Mesendoderm (in vitro differentiated cells): ENCODE results near the gene AFF1.

Experiments used
- DNase-seq: peaks from one replicate; pipeline ENCODE4 v3.0.0; 2013
- H2AK5ac ChIP-seq: 2 replicates; pipeline ENCODE4 v1.6.1; 2013; ENCODE audit warnings: low read length, inconsistent platforms
- H2BK120ac ChIP-seq: 2 replicates; pipeline ENCODE4 v1.6.1; 2013; ENCODE audit warnings: low read depth, mild to moderate bottlenecking, low read length, moderate library complexity, mixed read lengths
- H2BK15ac ChIP-seq: replicated peaks from 2 replicates; pipeline ENCODE4 v1.6.1; 2013; ENCODE audit warnings: low read depth, mild to moderate bottlenecking, moderate library complexity
- H2BK5ac ChIP-seq: 2 replicates; pipeline ENCODE4 v1.6.1; 2013; ENCODE audit warnings: low read length, inconsistent platforms
- H3K18ac ChIP-seq: 2 replicates; pipeline ENCODE4 v1.6.1; 2013; ENCODE audit warnings: mild to moderate bottlenecking, low read length, mixed read lengths
- H3K23ac ChIP-seq: one replicate; pipeline ENCODE4 v1.6.1; 2013; ENCODE audit warnings: low read length
- H3K27ac ChIP-seq: 2 replicates; pipeline ENCODE4 v1.5.1; 2013; ENCODE audit warnings: low read depth, mild to moderate bottlenecking, inconsistent platforms, low read length, moderate library complexity
- H3K27me3 ChIP-seq: 2 replicates; pipeline ENCODE4 v1.6.1; 2013; ENCODE audit warnings: low read length, control low read depth, mild to moderate bottlenecking, inconsistent platforms; ENCODE audit not compliant: insufficient read depth, poor library complexity
- H3K36me3 ChIP-seq: 2 replicates; pipeline ENCODE4 v1.6.1; 2013; ENCODE audit warnings: low read length, inconsistent platforms; ENCODE audit not compliant: control insufficient read depth, insufficient read depth
- H3K4ac ChIP-seq: one replicate; pipeline ENCODE4 v1.6.1; 2013; ENCODE audit warnings: low read depth, mild to moderate bottlenecking, low read length, moderate library complexity
- H3K4me1 ChIP-seq: 2 replicates; pipeline ENCODE4 v1.6.1; 2013; ENCODE audit warnings: low read depth, low read length, inconsistent platforms; ENCODE audit not compliant: control insufficient read depth
- H3K4me2 ChIP-seq: 2 replicates; pipeline ENCODE4 v1.6.1; 2013; ENCODE audit warnings: low read length
- H3K4me3 ChIP-seq: 2 replicates; pipeline ENCODE4 v1.5.1; 2013; ENCODE audit warnings: mild to moderate bottlenecking, low read length
- H3K56ac ChIP-seq: one replicate; pipeline ENCODE4 v1.6.1; 2013; ENCODE audit warnings: low read length
- H3K79me1 ChIP-seq: 2 replicates; pipeline ENCODE4 v1.6.1; 2013; ENCODE audit warnings: low read length, inconsistent platforms
- H3K79me2 ChIP-seq: 2 replicates; pipeline ENCODE4 v1.6.1; 2013; ENCODE audit warnings: mild to moderate bottlenecking, low read length; ENCODE audit not compliant: control insufficient read depth, insufficient read depth
- H3K9ac ChIP-seq: 2 replicates; pipeline ENCODE4 v1.6.1; 2013; ENCODE audit warnings: low read length, inconsistent platforms
- H4K5ac ChIP-seq: one replicate; pipeline ENCODE4 v1.6.1; 2013; ENCODE audit warnings: low read length
- H4K8ac ChIP-seq: one replicate; pipeline ENCODE4 v1.6.1; 2013; ENCODE audit warnings: low read depth, mild to moderate bottlenecking, control low read depth, low read length, moderate library complexity
- WGBS: extraction: QIAGEN DNeasy Blood & Tissue Kit; methylation state at CpG from one replicate; pipeline ENCODE4 v1.1.7; 2013; ENCODE audit warnings: low lambda C conversion rate, missing lambda C conversion rate; ENCODE audit not compliant: insufficient coverage; ENCODE audit errors: extremely low coverage; 5-methylcytosine and 5-hydroxymethylcytosine counted together

The AFF1 gene

DNA sequence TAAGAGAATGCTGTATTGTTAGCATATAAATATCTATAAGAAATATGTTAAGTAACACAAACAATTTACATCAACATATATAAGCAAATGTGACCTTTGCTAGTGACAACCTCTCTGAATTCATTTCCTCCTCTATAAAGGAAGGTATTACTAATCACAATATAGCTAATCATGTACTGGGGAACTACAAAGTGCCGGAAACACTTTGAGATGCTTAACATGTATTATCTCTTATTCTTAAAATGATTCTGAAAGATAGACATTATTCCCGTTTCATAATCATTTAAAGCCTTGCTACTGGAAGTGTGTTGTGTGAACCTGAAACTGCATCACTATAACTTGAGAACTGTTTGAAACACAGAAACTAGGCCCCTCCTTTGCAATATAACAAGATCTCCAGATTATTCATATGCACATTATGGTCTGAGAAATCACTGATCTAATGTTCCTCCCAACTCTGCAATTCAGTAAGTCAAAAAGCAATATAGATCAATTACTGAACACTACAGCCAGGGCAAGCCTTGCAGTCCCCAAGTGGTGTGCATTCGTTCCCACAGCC lies 231.6 kb downstream of the AFF1 start:
- H3K36me3 ChIP-seq, result no peaks in the 10 kb centered on the region
- no peak for DNase-seq

DNA sequence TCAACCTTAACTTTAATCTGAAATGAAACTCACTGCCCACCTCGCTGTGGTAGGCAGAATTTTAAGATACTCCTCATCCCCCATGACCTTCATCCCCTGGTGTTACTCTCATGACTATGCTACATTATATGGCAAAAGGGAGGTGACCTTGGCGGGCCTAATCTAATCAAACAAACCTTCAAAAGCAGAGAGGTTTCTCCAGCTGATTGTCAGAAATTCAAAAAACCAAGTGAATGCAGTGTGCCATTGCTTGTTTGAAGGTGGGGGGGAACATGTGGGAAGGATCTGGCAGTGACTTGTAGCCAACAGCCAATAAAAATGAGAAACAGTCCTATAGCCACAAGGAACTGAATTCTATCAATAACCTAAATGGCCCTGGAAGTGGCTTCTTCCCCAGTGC lies 237.1 kb downstream of the AFF1 start:
- H3K4ac ChIP-seq, result no peak overlapping the region
- no peak overlapping the region for H4K5ac ChIP-seq
- H2BK5ac ChIP-seq, result no peak overlapping the region
- H3K79me2 ChIP-seq, result no peaks in the 10 kb centered on the region
- no peak overlapping the region for H2BK120ac ChIP-seq
- no peak overlapping the region for H4K8ac ChIP-seq
- no peak overlapping the region for H3K27ac ChIP-seq
- no peaks in the 10 kb centered on the region for H3K27me3 ChIP-seq
- no peak overlapping the region for H3K23ac ChIP-seq
- DNase-seq, result no peak
- no peaks in the 10 kb centered on the region for H3K4me1 ChIP-seq
- no peak overlapping the region for H3K4me2 ChIP-seq
- no peak overlapping the region for H2BK15ac ChIP-seq
- no peak overlapping the region for H3K56ac ChIP-seq
- H3K79me1 ChIP-seq, result no peaks in the 10 kb centered on the region
- no peaks in the 10 kb centered on the region for H3K36me3 ChIP-seq
- H3K18ac ChIP-seq, result no peak overlapping the region
- no CpG with 5 or more reads among the region's 2 CpGs for WGBS
- no peak overlapping the region for H3K9ac ChIP-seq
- no peak overlapping the region for H2AK5ac ChIP-seq
- no peak overlapping the region for H3K4me3 ChIP-seq

More for the DNA sequence above, 231.6 kb downstream of the AFF1 start:
- no peak overlapping the region for H2AK5ac ChIP-seq
- H3K79me2 ChIP-seq, result no peaks in the 10 kb centered on the region
- H3K4me2 ChIP-seq, result no peak overlapping the region
- H3K4me3 ChIP-seq, result no peak overlapping the region
- no peak overlapping the region for H3K27ac ChIP-seq
- H4K5ac ChIP-seq, result no peak overlapping the region
- no peaks in the 10 kb centered on the region for H3K27me3 ChIP-seq
- no peak overlapping the region for H3K9ac ChIP-seq
- no peak overlapping the region for H3K56ac ChIP-seq
- H2BK15ac ChIP-seq, result no peak overlapping the region
- H2BK5ac ChIP-seq, result no peak overlapping the region
- no peak overlapping the region for H4K8ac ChIP-seq
- H3K79me1 ChIP-seq, result no peaks in the 10 kb centered on the region
- H3K18ac ChIP-seq, result no peak overlapping the region
- no peak overlapping the region for H3K4ac ChIP-seq
- H2BK120ac ChIP-seq, result no peak overlapping the region
- H3K4me1 ChIP-seq, result no peaks in the 10 kb centered on the region
- no CpG with 5 or more reads among the region's 3 CpGs for WGBS
- H3K23ac ChIP-seq, result no peak overlapping the region

DNA sequence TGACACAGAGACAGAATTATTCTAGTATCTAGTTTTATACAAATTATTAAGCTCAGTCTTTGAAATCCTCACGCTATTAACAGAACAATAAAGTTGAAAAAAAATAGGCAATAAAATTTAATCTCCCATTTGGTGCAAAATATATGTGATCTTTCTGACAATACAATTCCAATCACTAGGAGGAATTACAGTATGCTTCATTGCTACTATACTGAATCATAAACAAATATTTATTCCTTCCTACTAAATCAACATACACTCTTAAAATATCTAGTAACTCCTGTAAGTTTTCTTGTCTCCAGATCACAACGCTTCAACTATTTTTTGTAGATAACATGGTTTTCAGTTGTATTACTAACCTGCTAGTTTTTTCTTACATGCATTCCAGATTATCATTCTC lies 239.9 kb downstream of the AFF1 start:
- Histone ChIP-seq H3K4me1 (no peaks in the 10 kb centered on the region), H3K9ac (no peak overlapping the region), H3K4me3 (no peak overlapping the region), H3K4ac (no peak overlapping the region), H2BK120ac (no peak overlapping the region), H3K79me1 (no peaks in the 10 kb centered on the region), H4K8ac (no peak overlapping the region), H4K5ac (no peak overlapping the region), H2BK15ac (no peak overlapping the region), H3K36me3 (no peaks in the 10 kb centered on the region), H3K27ac (no peak overlapping the region), H3K79me2 (no peaks in the 10 kb centered on the region), H3K4me2 (no peak overlapping the region), H2AK5ac (no peak overlapping the region), H3K56ac (no peak overlapping the region), H3K18ac (no peak overlapping the region), H3K27me3 (no peaks in the 10 kb centered on the region), H2BK5ac (no peak overlapping the region), H3K23ac (no peak overlapping the region)
- WGBS, result 100% methylated on average over 1 of the region's 2 CpGs
- no peak for DNase-seq

DNA sequence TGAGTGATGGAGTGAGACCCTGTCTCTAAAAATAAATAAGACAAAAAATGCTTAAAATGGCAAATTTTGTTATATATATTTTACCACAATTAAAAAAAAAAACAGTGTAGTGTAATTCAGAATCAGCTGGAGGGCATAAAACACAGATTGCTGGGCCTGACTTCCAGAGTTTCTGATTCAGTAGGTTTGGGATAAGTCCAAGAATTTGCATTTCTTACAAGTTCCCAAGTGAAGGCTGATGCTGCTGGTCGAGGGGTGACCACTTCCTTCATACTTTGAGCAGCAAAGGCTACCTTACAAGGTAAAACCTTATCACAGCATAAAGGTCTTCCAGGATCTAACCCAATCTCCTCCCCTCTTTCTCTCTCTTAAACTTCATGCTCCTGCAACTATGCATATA lies 244.9 kb downstream of the AFF1 start:
- no peak overlapping the region for H3K18ac ChIP-seq
- no peak for DNase-seq
- no peak overlapping the region for H2BK120ac ChIP-seq
- no peaks in the 10 kb centered on the region for H3K79me2 ChIP-seq
- WGBS, result no CpG with 5 or more reads among the region's 1 CpG
- H3K4me1 ChIP-seq, result no peaks in the 10 kb centered on the region
- H3K56ac ChIP-seq, result no peak overlapping the region
- no peak overlapping the region for H3K9ac ChIP-seq
- no peaks in the 10 kb centered on the region for H3K27me3 ChIP-seq
- no peak overlapping the region for H3K4me2 ChIP-seq
- H3K4ac ChIP-seq, result no peak overlapping the region
- no peak overlapping the region for H3K27ac ChIP-seq
- no peaks in the 10 kb centered on the region for H3K36me3 ChIP-seq
- no peaks in the 10 kb centered on the region for H3K79me1 ChIP-seq
- no peak overlapping the region for H3K4me3 ChIP-seq
- H4K5ac ChIP-seq, result no peak overlapping the region
- H2AK5ac ChIP-seq, result no peak overlapping the region
- H2BK5ac ChIP-seq, result no peak overlapping the region
- no peak overlapping the region for H4K8ac ChIP-seq
- no peak overlapping the region for H3K23ac ChIP-seq
- H2BK15ac ChIP-seq, result no peak overlapping the region

DNA sequence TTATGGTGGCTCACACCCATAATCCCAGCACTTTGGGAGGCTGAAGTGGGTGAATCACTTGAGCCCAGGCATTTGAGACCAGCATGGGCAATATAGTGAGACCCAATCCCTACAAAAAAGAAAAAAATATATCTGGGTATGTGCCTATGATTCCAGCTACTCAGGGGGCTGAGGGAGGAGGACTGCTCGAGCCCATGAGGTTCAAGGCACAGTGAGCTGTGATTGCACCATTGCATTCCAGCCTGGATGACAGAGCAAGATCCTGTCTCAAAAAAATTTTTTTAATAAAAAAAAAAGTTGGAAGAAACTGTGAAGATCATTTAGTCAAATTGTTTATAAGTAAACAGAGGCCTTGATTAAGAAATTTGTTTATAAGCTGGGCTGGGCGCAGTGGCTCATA lies 246.0 kb downstream of the AFF1 start:
- Histone ChIP-seq H2BK5ac (no peak overlapping the region), H3K56ac (no peak overlapping the region), H3K4me2 (no peak overlapping the region), H3K36me3 (no peaks in the 10 kb centered on the region), H2BK120ac (no peak overlapping the region), H3K79me2 (no peaks in the 10 kb centered on the region), H3K4me1 (no peaks in the 10 kb centered on the region), H3K27ac (no peak overlapping the region), H4K5ac (no peak overlapping the region), H2AK5ac (no peak overlapping the region), H3K27me3 (no peaks in the 10 kb centered on the region), H2BK15ac (no peak overlapping the region), H3K79me1 (no peaks in the 10 kb centered on the region), H4K8ac (no peak overlapping the region), H3K18ac (no peak overlapping the region), H3K4ac (no peak overlapping the region), H3K9ac (no peak overlapping the region), H3K4me3 (no peak overlapping the region), H3K23ac (no peak overlapping the region)
- no CpG with 5 or more reads among the region's 2 CpGs for WGBS
- no peak for DNase-seq

DNA sequence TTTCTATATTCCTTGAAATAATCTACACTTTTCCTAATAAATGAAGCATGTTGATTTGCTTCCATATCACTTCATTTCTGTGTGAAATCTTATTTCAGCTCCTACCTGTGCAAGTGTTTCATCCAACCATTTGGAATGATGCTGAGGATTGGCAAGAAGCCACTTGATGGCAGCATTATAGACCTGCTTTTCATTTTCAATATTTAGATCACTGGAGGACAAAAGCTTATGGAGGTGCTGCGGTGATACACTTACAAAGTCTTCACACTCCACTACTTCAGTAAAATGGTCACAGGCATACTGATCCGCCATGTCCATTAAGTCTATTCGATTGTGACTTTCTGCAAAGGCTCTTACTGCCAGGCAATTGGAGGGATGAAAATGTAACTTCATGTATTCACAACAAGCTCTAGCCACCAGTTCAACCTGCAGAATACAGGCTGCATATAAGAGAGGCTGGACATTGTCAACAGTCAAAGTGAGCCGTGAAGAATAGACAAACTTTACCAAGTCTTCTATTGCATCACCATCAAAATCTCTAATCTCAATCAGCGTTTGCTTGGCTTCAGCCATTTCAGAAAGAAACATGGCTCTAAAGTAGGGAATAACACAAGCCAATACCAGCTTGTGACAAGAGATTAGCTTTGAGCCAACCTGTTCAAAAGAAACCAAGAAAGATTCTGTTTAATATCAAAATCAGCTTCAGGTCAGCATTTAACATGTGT lies 250.5 kb downstream of the AFF1 start:
- Histone ChIP-seq H3K4me1 (no peaks in the 10 kb centered on the region), H2BK15ac (no peak overlapping the region), H4K5ac (no peak overlapping the region), H3K4me3 (no peak overlapping the region), H3K79me2 (no peaks in the 10 kb centered on the region), H3K23ac (no peak overlapping the region), H4K8ac (no peak overlapping the region), H3K9ac (no peak overlapping the region), H3K27me3 (no peaks in the 10 kb centered on the region), H3K18ac (no peak overlapping the region), H3K36me3 (no peaks in the 10 kb centered on the region), H3K79me1 (no peaks in the 10 kb centered on the region), H3K4me2 (no peak overlapping the region), H2BK120ac (no peak overlapping the region), H2AK5ac (no peak overlapping the region), H2BK5ac (no peak overlapping the region), H3K27ac (no peak overlapping the region), H3K56ac (no peak overlapping the region), H3K4ac (no peak overlapping the region)
- no CpG with 5 or more reads among the region's 5 CpGs for WGBS
- no peak for DNase-seq
